Measurements from ENCODE around the gene MZT1. TPM values are rescaled to one million over a fixed set of nuclear protein-coding genes. Genes with fewer than 3 reads are reported as not detected.

MZT1 gene, protein sequence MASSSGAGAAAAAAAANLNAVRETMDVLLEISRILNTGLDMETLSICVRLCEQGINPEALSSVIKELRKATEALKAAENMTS
- total RNA-seq, result 10 to 100 TPM in 1 of 2 donors, 1 to 10 TPM in 1; 1.9 to 16.4 TPM
- polyA plus RNA-seq, result 1 to 10 TPM; 2.0 to 2.7 TPM

DNA sequence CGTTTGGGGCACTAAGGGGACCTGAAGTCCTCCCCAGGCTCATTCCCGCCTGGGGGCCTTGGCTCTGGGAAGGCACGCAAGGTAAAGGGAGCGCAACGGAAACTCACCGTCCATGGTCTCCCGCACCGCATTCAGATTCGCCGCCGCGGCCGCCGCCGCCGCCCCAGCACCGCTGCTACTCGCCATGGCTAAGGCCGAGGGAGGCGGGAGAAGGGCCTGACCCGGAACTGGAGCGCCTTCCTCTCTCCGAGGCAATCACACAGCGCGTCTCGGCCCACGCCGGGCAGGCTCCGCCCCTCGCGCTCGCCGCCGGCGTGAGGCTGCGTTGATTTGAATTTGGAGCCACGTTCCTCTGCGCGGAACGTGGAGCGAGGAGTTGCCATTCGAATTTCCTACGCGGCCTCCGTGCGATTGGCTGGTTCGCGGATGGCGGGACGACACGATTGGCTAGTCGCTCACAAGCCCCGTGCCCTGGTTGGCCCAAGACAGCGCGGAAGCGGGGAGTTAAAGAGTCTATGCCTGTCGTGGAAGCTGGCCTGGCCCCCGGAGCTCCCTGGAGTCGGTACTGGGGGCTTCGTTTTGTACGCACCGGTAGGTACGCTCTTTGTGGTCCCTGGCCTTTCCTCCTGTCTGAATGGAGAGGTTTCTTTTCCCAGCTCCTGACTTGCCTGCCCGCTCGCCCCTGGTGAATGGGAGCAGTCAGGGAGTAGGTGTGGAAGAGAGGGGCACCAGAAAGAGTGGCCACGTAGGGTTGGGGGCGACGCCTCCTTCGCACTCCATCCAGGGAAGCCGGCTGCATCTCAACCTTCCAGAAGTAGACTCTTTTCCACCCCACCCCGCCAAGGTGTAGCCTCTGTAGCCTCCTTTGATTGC lies at the start of gene MZT1, which contains the start of gene BORA:
TSS of gene MZT1 (minus strand) at position 213 of the 873 bp plus-strand sequence. CDS start at position 186, 27 bp downstream.
TSS of gene BORA (plus strand) at position 507 of the 873 bp plus-strand sequence. CDS start 1,018 bp downstream, outside the sequence.
- Histone ChIP-seq H3K4me3 (ENCODE audit: low read depth in 1 of 3, low read length in 3 of 3) (peak within 1 kb of the TSS; percentile 77 to 96 (median 84)), H3K27me3 (ENCODE audit: control insufficient read depth in 4 of 4, insufficient read depth in 4 of 4, low read length in 3 of 4) (no peaks in the 10 kb centered on the region), H3K27ac (ENCODE audit: low read depth in 1 of 2, low read length in 2 of 2) (peak within 1 kb of the TSS in 1 of 2 donors; percentile 17), H3K9me3 (ENCODE audit: control insufficient read depth in 4 of 4, low read length in 3 of 4) (no peaks in the 10 kb centered on the region), H3K9ac (ENCODE audit: low read depth in 1 of 2, low read length in 2 of 2) (peak within 1 kb of the TSS; percentile 60 to 72), H3K36me3 (ENCODE audit: control insufficient read depth in 4 of 4, insufficient read depth in 3 of 4, low read depth in 1 of 4, low read length in 3 of 4) (no peaks in the 10 kb centered on the region), H3K4me1 (ENCODE audit: control insufficient read depth in 4 of 4, insufficient read depth in 4 of 4, low read length in 3 of 4) (peaks cover 0 to 17% (median 13%) of the 10 kb centered on the region in 4 donors)
- under 1% methylated on average over 71 of the region's 71 CpGs for WGBS
- DNase-seq (ENCODE audit: low spot score), result peak; percentile 94
- TF ChIP-seq RXRA (IDR thresholded peaks at IDR 0.05) (peak in 1 of 2 donors; percentile 29), HNF4A (conservative IDR thresholded peaks at IDR 0.05) (no peak), HNF4G (IDR thresholded peaks at IDR 0.05) (no peak), NR2F2 (IDR thresholded peaks at IDR 0.05) (peak; percentile 28), FOXA2 (IDR thresholded peaks at IDR 0.05) (peak; percentile 17), FOXA1 (IDR thresholded peaks at IDR 0.05) (peak; percentile 31), TAF1 (conservative IDR thresholded peaks at IDR 0.05) (peak; percentile 76), YY1 (IDR thresholded peaks at IDR 0.05) (peak; percentile 90), EGR1 (IDR thresholded peaks at IDR 0.05; ENCODE audit: low read depth in 2 of 2) (peak in 1 of 2 donors; percentile 65), SP1 (IDR thresholded peaks at IDR 0.05) (peak; percentile 87), JUND (IDR thresholded peaks at IDR 0.05) (no peak), GABPA (IDR thresholded peaks at IDR 0.05 in 1 of 2, conservative IDR thresholded peaks at IDR 0.05 in 1 of 2) (peak in 1 of 2 donors; percentile 91), RAD21 (IDR thresholded peaks at IDR 0.05) (peak in 1 of 2 donors; percentile 16)
- TF ChIP-seq, protein P1, sequence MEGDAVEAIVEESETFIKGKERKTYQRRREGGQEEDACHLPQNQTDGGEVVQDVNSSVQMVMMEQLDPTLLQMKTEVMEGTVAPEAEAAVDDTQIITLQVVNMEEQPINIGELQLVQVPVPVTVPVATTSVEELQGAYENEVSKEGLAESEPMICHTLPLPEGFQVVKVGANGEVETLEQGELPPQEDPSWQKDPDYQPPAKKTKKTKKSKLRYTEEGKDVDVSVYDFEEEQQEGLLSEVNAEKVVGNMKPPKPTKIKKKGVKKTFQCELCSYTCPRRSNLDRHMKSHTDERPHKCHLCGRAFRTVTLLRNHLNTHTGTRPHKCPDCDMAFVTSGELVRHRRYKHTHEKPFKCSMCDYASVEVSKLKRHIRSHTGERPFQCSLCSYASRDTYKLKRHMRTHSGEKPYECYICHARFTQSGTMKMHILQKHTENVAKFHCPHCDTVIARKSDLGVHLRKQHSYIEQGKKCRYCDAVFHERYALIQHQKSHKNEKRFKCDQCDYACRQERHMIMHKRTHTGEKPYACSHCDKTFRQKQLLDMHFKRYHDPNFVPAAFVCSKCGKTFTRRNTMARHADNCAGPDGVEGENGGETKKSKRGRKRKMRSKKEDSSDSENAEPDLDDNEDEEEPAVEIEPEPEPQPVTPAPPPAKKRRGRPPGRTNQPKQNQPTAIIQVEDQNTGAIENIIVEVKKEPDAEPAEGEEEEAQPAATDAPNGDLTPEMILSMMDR (IDR thresholded peaks at IDR 0.05; ENCODE audit: low read depth, low read length, missing input control), result no peak
- TF ChIP-seq, protein P2, sequence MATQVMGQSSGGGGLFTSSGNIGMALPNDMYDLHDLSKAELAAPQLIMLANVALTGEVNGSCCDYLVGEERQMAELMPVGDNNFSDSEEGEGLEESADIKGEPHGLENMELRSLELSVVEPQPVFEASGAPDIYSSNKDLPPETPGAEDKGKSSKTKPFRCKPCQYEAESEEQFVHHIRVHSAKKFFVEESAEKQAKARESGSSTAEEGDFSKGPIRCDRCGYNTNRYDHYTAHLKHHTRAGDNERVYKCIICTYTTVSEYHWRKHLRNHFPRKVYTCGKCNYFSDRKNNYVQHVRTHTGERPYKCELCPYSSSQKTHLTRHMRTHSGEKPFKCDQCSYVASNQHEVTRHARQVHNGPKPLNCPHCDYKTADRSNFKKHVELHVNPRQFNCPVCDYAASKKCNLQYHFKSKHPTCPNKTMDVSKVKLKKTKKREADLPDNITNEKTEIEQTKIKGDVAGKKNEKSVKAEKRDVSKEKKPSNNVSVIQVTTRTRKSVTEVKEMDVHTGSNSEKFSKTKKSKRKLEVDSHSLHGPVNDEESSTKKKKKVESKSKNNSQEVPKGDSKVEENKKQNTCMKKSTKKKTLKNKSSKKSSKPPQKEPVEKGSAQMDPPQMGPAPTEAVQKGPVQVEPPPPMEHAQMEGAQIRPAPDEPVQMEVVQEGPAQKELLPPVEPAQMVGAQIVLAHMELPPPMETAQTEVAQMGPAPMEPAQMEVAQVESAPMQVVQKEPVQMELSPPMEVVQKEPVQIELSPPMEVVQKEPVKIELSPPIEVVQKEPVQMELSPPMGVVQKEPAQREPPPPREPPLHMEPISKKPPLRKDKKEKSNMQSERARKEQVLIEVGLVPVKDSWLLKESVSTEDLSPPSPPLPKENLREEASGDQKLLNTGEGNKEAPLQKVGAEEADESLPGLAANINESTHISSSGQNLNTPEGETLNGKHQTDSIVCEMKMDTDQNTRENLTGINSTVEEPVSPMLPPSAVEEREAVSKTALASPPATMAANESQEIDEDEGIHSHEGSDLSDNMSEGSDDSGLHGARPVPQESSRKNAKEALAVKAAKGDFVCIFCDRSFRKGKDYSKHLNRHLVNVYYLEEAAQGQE (IDR thresholded peaks at IDR 0.05), result peak; percentile 48
- TF ChIP-seq, protein P3, sequence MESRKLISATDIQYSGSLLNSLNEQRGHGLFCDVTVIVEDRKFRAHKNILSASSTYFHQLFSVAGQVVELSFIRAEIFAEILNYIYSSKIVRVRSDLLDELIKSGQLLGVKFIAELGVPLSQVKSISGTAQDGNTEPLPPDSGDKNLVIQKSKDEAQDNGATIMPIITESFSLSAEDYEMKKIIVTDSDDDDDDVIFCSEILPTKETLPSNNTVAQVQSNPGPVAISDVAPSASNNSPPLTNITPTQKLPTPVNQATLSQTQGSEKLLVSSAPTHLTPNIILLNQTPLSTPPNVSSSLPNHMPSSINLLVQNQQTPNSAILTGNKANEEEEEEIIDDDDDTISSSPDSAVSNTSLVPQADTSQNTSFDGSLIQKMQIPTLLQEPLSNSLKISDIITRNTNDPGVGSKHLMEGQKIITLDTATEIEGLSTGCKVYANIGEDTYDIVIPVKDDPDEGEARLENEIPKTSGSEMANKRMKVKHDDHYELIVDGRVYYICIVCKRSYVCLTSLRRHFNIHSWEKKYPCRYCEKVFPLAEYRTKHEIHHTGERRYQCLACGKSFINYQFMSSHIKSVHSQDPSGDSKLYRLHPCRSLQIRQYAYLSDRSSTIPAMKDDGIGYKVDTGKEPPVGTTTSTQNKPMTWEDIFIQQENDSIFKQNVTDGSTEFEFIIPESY (IDR thresholded peaks at IDR 0.05), result peak; percentile 86
- TF ChIP-seq, protein P4, sequence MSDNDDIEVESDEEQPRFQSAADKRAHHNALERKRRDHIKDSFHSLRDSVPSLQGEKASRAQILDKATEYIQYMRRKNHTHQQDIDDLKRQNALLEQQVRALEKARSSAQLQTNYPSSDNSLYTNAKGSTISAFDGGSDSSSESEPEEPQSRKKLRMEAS (IDR thresholded peaks at IDR 0.05), result peak; percentile 99
- TF ChIP-seq, protein P5, sequence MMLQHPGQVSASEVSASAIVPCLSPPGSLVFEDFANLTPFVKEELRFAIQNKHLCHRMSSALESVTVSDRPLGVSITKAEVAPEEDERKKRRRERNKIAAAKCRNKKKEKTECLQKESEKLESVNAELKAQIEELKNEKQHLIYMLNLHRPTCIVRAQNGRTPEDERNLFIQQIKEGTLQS (IDR thresholded peaks at IDR 0.05), result no peak

Data from liver (tissue), 9 donors.